Non-pigmented ciliary epithelial cell (primary cell): Measurements from ENCODE around the gene FGF5.
"Not testable (repeated sequence)": the region's sequence is repeated elsewhere in the genome, so short reads cannot be mapped to it uniquely, and the experiment has no call there.

ENCODE experiments used
- DNase-seq: peaks from one replicate; pipeline ENCODE4 v3.0.0-alpha.2; 2010; ENCODE audit warnings: low read depth

FGF5 gene

DNA sequence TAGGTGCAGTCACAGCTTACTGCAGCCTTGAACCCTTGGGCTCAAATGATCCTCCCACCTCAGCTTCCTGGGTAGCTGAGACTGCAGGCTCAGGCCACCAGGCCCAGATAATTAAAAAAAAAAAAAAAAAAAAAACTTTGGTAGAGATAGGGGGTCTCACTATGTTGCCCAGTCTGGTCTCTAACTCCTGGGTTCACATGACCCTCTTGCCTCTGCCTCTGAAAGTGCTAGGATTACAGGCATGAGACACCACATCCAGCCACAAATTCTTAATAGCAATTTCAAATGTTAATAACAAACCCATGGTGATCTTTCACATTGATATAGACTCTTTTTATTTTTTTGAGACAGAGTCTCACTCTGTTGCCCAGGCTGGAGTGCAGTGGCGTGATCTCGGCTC lies 12.3 kb upstream of the FGF5 start:
- DNase-seq: no peak

DNA sequence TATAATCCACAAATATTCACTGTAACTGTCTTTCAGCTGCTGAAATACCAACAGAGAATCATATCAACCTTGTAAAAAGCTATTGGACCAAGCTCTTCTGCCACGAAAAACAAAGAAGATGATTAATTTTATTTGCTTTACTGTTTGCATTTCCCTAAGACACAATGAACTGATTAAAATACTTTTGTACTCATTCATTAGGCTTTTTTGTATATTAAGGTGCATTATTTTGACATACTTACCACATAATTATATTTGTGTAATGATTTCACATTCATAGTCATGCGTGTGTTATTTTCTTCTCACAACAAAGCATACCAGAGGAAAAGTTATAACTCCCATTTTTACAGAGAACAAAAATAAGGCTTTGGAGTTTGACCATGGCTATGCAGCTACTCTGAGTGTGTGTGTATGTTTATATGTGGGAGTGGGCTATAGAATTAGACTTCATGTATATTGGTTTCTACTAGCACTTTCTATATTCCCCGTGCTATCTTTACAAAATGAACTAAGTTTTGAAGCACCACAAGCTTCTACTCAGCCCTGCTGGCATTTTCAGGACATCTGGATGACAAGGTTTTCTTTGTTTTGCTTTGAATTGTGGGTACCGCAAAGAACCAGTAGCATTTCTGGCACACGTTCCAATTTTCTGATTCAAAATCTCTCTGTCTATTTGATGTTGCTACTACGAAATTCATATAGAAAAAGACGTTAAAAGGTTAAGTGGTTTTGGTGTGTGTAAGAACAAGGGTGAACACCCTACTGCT lies 11.0 kb upstream of the FGF5 start:
- no peak for DNase-seq

DNA sequence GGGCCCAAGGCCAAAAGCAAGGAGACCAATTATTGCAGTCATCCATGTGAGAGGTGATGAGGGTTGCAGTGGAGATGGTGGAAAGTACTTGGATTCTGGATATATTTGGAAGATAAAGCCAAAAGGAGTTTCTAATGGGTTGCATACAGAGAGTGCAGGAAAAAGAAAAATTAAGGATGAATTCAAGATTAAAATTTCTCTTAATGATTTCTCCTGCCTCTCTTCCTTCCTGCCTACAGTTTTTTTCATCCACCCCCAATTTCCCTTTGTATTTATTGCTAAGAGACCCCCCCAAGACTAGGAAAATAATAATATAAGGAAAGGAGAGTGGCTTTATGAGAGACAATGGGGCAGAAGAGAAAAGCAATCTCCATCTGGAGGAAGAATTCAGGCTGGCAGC lies 8.6 kb upstream of the FGF5 start:
- no peak for DNase-seq

DNA sequence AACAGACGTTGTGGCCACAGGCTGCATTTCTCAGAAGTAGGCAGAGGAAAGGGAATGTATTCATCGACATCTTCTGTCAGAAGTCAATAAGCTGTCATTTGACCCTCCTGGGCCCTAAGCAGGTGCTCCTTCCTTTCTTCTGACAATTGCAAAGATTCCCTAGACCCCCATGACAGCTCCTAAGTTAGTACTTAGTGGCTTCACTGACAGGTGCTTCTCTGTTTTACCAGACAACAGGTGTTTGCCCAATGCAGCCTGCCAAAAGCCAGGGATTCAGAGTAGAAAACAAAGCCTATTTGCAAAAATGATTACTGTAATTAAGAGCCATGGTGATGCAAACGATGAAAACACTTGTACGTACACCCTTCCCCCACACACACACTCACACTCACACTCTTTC lies 7.5 kb upstream of the FGF5 start:
- DNase-seq: no peak

DNA sequence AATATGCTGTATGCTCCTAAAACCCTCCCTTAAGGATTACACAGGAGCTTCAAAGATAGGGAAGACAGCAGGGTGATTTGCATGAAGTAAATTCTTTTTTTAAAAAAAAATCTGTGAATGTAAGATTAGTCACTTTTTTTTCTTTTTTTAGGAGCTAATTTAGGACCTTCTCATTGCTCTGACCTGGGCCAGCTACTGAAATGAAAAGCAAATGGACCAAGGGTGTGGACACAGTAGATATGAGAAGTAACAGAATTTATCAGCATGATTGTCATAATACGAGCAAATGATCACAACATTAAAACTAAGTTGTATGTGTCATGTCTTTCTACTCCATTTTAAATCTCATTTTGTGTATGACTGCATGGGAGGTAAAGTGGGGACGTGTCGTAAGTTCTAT lies 6.6 kb upstream of the FGF5 start:
- no peak for DNase-seq

DNA sequence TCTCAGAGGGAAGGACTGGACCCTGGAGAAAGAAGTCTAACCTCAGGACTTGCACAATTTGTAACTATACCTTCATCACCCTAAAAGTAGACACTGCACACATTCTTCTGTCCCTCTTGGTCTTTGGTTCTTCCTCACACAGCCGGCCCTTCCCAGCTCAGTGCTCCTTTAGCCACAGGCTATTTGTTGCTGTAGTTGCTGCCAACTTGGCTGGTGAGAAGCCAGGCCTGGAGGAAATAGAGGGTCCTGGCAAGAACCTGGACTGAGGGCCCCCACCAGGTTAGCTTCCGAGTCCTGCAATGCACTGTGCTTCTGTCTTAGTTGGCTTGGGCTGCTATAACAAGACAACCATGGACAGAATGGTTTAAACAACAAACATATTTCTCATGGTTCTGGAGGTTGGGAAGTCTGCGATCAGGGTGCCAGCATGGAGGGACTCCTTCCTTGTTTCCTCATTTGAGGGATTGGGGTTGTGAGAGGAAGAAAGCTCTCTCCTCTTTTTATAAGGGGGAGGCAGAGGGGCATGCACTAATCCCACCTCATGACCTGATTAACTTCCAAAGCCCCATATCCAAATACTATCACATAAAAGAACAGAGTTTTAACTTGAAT lies 4.4 kb upstream of the FGF5 start:
- no peak for DNase-seq

DNA sequence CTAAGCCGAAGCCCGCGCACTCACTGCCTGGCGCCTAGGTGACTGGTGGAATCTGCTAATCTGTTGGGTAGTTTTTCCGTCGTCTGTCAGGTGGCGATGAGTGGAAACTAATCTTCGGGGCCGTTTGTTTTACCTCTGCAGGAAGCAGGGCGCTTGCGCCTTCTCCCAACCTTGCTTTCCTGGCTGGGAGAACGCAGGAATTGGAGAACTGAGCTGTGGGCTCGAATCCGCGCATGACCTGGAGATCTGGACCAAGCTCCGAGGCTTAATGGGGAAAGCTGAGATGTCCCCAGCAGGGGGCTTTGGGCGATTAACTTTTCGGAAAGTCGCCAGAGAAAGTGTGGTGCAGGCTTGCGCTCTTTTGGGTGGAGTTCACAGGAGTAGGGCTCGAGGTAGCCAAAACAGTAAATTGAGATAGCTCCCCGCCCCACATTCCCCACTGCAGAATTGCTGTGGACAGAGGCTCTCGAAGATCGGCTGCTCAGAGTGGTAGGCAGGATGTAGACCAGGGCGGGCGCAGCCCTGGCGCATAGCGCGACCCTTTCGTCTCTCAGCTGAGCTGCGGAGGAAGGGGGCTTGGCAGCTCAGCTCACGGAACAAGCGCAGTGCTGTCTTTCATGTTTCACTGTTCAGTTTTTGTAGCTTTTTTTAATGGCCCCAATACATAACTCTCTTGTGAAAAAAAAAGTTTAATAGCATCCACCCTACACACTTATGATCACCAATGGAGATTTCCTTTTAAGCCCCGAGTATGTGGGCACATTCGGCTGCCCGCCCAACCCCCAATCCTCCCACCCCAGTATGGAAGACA lies 2.7 kb upstream of the FGF5 start:
- DNase-seq: no peak

DNA sequence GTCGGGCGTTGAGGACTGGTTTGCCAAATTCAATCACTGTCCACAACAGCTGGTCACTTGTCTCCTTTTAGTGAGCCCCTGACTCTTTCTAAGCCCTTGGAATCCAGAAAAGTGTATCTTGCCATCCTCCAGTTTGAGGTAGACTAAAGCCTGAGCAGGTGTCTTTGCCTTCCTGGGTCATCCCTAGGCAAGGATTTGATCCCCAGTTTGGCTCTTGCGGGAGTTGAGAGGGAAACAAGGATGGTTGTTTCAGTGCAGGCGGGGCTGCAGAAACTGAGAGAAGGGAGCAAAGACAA lies 2.2 kb upstream of the FGF5 start:
- no peak for DNase-seq

DNA sequence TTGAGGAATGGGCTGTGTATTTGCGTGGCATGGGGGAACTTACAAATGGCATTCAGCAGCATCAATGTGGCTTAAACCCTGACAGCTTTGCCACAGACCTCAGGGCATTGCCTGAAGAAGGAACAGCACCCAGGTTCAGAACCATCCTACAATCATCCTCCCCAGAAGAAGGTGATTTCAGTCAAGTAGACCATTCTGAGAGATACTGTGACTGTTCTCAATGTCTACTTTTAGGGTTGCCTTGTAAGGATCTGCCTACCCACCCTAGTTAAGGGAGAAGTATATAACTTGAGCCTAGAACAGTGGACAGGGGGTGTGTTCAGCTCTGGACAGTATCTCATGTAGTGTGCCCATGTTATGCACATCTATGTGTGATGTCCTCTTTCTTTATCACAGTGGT lies 1.6 kb upstream of the FGF5 start:
- no peak for DNase-seq

DNA sequence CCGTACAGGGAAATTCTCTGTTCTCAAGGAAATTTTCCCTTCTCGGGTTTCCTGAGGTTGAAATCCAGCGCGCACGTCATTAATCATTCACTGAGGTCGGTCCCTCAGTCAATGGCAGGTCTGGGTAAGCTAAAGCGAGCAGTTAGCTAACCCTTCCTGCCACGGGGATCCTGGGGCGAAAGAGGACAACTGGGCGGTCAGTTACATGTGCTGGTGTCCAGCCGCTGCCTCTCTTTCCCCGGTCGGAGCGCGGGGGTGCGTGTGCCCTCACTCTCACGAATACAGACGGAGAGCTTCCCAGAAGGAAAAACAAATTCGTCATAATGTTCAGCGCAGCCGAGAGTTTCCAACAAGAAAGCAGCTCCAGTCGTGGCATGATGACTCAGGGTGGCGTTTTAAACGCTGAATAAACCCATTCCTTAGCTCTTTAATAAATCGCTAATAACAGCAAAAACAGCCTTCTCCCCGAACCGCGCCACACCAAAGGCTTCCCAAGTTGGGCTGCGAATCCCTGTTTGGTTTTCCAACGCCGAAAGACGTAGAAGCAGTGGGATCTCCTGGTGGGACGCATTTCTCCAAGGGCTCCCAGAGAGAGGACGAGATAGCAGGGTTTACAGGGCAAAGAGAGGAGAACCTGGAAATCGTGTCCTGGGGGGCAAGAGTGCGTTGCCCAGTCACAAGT lies 752 bp upstream of the FGF5 start:
- DNase-seq: no peak

DNA sequence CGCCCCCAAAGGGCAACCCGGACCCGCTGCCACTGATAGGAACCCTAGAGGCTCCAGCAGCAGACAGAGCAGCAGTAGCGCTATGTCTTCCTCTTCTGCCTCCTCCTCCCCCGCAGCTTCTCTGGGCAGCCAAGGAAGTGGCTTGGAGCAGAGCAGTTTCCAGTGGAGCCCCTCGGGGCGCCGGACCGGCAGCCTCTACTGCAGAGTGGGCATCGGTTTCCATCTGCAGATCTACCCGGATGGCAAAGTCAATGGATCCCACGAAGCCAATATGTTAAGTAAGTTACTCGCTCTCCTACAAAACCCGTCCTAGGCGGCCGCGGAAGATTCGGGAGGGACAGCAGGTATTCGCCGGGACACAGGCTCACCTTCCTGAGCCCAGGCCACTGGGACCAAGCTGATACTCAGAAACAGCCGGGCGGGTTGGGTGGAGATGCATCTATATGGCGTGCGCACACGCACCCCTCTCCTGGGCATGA lies 477 bp downstream of the FGF5 start:
- DNase-seq: no peak

DNA sequence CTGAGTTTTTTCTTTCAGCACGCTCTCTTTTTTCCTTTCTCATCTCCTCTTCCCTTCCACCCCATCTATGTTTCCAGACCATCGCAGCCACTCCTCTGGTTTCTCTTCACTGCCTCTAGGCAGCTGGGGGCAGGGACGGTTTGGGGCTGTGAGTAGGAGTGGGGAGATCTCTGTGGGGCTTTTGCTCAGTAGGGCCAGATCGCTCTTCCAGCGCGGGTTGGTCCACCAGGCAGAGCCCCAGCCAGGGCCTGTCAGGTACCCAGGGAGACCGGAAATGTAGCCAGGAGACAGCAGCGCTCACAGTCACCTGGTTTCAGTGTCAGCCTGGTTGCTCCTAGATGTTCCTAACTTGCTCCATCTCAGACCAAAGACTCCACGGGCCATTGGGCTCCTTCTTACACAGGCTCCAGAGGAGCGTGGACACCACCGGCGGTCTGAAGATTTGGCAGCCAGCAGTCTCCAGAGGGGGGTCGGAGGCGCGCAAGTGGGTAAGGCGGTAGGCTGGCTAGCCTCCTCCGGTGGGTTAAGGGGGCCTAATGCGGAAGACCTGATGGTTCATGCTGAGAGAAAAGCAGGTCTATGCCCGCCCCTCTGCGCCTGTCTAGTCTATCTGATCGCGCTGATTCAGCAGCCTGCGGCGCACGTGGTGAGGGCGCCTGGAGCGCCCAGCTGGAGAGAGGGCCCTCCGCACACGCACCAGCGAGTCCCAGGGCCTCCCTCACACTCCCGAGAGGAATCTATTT lies 1.8 kb downstream of the FGF5 start:
- DNase-seq: no peak

DNA sequence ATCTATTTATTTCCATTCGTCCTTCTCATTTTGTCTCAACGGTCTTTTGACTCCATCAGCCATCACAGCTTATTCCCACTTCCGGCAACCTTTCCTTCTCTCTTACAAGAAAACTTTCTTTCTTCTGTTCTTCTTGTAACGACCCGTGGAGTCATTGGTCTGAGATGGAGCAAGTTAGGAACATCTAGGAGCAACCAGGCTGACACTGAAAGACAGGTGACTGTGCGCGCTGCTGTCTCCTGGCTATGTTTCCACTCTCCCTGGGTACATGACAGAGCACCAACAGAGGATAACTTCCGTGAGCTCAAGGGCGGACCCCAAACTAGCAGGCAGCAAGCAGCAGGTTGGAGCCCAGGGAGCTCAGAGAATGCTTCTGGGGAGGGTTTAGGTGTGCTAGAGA lies 2.5 kb downstream of the FGF5 start:
- DNase-seq: no peak

DNA sequence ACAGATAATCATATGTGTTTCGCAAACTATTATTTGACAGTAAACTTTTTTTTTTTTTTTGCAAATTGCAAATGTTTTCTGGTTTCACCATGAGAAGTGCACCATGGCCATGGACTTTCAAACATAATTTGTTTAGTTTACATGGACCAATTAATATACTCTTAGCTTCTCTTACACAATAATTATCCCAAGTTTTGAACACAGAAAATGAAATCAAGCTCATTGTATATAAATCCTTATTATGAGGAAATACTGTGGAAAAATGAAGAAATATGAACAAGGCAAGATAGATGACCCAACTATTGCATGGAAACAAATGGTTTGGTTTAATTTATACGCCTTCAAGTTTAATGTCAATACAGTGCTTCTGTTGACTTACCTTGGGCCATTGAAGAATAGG lies 3.9 kb downstream of the FGF5 start:
- no peak for DNase-seq

DNA sequence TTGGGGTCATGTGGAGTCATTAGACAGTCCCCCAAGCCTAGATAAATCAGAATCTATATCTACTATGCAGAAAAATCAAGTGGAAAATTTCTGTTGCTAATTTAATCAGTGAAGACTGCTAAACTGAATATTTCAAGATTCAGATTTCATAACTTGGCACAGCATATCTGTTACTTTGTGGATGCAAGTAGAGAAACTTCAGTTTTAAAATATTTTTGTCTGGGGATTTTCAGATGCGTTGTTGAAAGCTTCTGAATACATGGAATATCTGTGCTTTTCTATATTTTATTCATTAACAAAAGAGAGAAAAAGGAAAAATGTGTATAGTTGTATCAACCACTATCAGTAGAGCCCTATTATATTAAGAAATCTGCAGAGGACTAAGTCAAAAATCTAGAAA lies 4.4 kb downstream of the FGF5 start:
- DNase-seq: no peak

DNA sequence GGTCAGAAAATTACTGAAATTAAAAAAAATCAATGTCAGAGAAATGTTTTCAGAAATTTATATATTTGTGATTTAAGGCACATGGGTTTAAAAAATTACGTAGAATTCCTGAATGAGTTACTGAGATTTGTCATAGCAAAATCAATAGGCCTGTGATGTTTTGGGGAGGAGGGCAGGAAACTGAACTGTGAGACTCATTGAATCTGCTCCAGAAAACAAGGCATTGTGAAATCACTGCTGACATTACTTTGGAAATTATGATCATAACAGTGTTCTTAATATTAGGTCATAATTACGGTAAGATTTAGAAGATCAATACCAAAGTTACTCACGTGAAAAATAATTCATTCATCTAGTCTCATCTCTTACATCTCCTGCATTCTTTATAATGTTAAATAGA lies 5.3 kb downstream of the FGF5 start:
- DNase-seq: no peak

DNA sequence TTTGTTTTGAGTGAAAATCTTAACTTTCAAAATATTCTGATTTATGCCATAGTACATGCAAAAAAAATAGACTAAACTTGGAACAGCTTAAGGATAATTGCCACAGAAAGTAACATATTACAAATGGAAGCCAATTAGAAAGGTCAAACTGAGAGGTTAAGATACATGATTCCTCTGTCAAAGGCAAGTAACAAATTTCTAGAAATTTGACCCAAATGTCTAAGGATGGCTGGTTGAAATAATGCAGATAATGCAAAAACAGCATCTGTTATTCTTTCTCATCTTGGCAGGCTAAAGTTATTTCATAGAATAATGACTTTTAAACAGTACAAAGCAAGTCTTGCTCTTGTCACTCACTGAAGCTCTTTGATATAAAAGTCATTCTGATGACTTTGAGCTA lies 10.5 kb downstream of the FGF5 start:
- no peak for DNase-seq

DNA sequence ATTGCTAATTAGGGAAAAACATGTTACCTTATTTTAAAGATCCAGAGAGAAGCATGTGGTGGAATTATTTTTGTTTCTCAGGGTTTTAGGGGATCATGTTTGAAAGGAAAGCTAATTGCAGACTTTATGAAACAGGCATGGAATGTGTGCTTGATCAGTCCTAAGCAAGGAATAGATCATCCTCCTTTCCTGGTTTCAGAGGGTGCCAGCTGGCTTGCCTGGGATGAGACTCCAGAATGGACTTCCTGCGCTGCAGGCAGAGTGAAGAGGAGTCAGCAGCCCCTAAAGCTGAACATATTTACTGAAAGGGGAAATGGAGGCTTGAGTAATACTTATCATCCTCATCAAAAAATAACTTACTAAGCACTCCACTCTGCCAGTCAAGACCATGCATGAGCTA lies 13.3 kb downstream of the FGF5 start:
- DNase-seq: no peak

DNA sequence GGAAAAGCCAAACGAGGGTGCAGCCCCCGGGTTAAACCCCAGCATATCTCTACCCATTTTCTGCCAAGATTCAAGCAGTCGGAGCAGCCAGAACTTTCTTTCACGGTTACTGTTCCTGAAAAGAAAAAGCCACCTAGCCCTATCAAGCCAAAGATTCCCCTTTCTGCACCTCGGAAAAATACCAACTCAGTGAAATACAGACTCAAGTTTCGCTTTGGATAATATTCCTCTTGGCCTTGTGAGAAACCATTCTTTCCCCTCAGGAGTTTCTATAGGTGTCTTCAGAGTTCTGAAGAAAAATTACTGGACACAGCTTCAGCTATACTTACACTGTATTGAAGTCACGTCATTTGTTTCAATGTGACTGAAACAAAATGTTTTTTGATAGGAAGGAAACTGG lies 20.0 kb downstream of the FGF5 start:
- DNase-seq: no peak

DNA sequence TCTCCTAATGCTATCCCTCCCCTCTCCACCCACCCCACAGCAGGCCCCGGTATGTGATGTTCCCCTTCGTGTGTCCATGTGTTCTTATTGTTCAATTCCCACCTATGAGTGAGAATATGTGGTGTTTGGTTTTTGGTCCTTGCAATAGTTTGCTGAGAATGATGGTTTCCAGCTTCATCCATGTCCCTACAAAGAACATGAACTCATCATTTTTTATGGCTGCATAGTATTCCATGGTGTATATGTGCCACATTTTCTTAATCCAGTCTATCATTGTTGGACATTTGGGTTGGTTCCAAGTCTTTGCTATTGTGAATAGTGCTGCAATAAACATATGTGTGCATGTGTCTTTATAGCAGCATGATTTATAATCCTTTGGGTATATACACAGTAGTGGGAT lies 24.2 kb downstream of the FGF5 start:
- DNase-seq: not testable (repeated sequence)

DNA sequence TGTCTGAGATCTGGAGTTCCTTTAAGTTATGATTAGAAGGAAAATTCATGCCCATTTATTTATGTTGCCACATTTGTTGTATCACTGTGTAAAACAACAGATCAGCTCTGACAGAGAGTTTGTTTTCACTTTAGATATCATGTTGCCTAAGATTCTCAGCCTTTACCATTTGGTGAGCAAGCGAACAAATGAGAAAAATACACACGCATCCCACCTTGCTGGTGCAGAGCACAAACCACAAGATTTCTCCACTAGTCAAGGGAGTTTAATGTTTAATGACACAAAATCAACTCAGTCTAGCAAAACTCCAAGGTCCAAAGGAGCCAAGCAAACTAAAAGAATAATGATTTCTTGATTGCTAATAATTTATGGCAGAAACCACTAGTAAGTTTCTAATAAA lies 27.7 kb downstream of the FGF5 start:
- no peak for DNase-seq

DNA sequence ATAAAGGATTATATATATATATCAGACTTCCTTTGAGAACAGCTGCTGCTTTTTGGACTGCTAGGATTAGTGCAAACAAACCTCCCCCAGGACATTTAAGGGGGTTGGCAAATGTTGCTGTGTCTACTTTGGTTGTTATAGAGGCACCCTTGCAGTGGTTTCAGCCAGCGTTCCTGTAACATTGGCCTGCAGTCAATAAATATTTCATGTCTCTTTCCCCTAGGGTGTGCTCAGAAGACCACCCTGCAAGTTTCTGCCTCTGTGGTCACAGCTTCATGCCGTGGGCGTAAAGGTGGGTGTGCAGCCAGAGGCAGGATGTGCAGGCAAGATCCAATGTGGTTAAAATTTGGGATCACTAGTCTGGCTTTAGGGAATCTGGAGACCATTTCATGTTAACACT lies 28.9 kb downstream of the FGF5 start:
- no peak for DNase-seq
